ENCODE results near the gene NDUFB7. TPM values are rescaled to one million over a fixed set of nuclear protein-coding genes. Genes with fewer than 3 reads are reported as not detected.
"Not testable (repeated sequence)": the region's sequence is repeated elsewhere in the genome, so short reads cannot be mapped to it uniquely, and the experiment has no call there.

The NDUFB7 gene
- polyA plus RNA-seq, 4 donors, result 72.3 to 131 (median 88.7) TPM

DNA sequence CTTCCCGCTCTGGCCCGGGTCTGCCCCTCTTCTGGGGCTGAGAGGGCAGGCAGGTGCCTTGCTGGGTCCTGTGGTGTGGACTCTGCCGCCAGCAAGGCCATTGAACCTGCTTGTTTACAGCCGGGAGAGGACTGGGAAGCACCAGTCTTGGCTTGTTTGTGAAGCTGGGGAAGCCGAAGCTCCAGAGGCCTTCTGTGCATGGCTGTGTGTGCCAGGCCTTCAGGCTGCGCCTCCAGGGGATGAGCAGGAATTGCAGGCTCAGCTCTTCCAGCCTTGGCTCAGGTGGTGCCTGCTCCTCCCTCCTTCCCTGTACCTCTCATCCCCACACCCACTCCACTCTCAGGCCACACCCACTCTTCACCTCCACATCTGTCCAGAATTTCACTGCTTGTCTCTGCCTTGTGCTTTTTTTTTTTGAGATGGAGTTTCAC, 17.5 kb downstream of the NDUFB7 start:
- DNase-seq (ENCODE audit: low read depth in 4 of 4, low spot score in 3 of 4), result no peak

GRCh38 chr19:14553939-14554243, 18.0 kb downstream of the NDUFB7 start:
- no peak for DNase-seq (ENCODE audit: low read depth in 4 of 4, low spot score in 3 of 4)

DNA sequence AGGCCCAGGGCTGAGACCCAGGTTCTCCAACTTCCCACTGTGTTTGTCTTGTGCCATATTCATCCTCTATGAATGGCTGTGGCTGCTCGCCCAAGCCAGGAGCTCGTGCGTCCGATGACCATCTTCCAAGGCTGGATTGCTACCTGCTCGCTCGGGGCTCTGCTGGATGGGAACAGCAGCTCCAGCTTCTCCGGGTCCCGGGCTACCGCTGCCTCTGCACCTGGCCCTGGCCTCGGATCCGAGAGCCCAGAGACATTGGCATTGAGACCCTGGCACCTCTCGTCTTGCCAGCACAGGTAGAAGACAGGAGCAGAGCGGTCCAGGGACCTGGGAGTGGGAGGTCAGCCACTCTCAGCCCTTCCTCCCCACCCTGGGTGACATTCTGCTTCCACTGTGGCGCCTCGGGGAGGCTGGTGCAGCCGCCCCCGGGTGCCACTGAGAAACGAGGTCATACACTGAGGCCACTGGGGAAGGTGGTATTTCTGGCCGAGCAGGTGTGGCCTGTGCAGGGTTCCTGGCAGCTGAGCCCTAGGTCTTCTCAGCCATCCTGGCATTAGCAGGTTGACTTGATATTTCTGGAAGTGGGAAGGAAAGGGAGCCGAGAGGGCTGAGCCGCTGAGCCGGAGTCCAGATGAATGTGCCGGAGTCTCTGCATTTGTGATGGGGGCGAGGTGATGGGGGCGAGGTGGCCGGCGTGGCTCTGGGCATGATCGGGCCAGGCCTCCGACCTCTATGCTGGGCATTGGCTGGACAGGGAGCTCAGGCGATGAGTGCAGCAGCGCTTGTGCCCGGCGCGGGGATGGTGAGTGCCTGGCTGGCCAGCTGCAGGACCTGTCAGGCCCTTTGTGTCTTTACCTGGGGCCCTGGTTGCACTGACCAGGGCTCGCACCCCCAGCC, 18.6 kb downstream of the NDUFB7 start:
- no peak for DNase-seq (ENCODE audit: low read depth in 4 of 4, low spot score in 3 of 4)

DNA sequence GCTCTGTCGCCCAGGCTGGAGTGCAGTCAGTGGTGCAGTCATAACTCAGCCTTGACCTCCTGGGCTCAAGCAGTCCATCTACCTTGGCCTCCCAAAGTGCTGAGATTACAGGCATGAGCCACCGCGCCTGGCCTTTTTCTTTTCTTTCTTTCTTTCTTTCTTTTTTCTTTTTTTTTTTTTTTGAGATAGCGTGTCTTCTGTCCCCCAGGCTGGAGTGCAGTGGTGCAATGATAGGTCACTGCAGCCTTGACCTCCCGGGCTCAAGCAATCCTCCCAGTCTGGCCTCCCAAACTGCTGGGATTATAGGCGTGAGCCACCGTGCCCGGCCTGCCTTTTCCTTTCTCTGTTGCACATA, 19.9 kb downstream of the NDUFB7 start:
- DNase-seq (ENCODE audit: low read depth in 4 of 4, low spot score in 3 of 4), result not testable (repeated sequence)

DNA sequence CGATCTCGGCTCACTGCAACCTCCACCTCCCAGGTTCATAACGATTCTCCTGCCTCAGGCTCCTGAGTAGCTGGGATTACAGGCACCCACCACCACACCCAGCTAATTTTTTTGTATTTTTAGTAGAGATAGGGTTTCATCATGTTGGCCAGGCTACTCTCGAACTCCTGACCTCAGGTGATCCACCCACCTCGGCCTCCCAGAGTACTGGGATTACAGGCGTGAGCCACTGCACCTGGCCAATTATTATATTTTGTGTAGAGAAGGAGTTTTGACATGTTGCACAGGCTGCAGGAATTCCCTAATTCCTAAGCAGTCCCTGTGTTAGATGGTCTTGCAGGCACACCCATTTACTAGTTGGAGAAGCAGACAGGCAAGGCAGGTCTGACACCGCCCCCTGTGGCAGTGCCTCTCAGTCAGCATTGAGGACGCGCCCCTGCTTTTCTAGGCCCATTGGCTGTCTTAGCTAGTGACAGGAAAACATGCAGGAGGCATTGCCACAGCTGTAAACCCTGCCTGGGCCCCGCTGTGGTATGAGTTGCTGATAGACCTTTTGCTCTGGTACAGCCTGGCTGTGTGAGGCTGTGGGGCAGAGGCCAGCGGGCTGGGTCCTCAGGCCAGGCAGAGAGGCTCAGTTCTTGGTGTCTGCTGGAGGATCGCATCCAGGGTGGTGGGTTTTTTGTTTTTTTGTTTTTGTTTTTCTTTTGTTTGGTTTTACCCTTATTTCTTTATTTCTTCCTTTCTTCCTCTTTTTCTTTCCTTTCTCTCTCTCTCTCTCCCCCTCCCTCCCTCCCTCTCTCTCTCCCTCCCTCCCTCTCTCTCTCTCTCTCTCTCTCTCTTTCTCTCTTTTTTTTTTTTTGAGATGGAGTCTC, 20.5 kb downstream of the NDUFB7 start:
- not testable (repeated sequence) for DNase-seq (ENCODE audit: low read depth in 4 of 4, low spot score in 3 of 4)

DNA sequence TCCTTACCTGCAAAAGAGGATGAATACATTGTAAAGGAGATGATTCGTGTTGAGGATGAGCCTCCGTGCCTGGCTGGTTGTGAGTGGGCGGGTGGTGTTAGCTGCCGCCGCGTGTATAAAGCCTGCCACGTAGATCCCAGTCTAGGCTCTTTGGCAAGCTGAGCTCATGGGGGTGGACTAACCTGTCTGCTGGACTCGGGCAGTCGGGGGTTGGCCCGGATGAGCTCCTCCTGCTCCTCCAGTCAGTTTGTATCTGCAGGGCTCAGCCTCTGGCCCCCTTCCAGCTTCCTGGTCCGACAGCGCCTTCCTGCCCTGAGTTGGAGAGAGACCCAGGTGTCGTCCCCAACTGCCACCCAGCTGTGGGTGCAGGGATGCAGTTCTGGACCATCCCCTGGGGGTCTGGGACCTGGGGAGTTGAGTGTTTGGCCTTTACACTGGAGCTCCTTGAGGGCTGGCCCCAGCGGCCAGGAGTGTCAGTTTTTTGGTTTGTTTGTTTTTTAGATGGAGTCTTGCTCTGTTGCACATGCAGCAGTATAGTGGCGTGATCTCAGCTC, 21.6 kb downstream of the NDUFB7 start:
- no peak for DNase-seq (ENCODE audit: low read depth in 4 of 4, low spot score in 3 of 4)

DNA sequence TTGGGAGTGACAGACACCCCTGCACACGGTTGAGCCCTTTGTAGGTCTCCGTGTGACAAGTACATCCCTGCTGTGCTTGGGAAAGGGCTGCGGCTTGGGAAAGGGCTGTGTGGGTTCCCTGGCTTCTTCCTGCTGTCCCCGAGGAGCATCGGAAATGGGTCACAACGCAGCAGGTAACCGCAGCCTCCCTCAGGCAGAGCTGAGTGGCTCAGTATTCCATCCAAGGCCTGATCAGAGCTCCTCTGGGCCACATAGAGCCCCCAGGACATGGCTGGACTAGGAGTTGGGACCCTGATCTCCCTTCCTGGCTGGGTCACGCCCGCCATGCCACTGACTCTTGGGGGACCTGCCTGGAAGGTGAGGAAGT, 26.2 kb downstream of the NDUFB7 start:
- DNase-seq (ENCODE audit: low read depth in 4 of 4, low spot score in 3 of 4), result no peak

GRCh38 chr19:14544977-14545715, 26.7 kb downstream of the NDUFB7 start:
- no peak for DNase-seq (ENCODE audit: low read depth in 4 of 4, low spot score in 3 of 4)

- no peak for DNase-seq (ENCODE audit: low read depth in 4 of 4, low spot score in 3 of 4)
Observed at GRCh38 chr19:14544047-14544446, 27.8 kb downstream of the NDUFB7 start.

DNA sequence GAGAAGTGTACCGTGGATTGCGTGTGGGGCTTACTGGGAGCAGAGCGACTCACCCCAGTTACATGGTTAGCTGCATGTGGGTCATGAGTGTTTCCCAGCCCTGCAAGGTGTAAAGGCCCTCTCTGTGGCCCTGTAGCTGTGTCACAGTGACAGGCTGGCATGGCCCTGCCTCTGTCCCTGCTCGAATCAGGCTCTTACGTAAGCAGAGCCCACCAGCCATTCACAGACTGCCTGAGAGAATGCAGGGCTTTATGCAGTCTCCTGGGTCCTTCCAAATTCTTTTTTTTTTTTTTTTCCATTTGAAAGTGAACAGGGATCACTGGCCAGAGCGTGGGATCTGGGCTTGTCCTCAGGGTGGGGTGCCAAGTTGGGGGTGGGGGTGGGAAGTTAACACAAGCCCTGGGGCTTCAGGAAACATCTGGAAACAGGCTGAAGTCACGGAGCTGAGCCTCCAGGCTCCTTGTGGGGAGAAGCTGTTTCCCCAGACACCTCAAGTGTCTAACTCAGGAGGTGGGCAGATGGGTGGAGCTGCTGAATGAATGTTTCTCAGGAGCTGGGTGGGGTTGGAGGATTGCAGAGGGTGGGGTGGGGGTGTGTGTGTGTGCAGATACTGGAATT, 29.0 kb downstream of the NDUFB7 start:
- DNase-seq (ENCODE audit: low read depth in 4 of 4, low spot score in 3 of 4), result no peak

DNA sequence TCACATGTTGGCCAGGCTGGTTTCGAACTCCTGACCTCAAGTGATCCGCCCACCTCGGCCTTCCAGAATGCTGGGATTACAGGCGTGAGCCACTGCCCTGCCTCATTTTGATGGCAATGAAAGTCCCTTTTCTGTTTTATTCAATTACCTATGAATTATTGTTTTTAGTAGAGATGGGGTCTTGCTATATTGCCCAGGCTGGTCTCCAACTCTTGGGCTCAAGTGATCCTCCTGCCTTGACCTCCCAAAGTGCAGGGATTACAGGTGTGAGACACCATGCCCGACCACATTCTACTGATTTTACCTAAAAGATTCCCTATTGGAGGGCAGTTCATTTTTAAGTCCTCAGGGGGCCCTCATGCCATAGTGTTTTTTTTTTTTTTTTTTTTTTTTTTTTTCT, 29.9 kb downstream of the NDUFB7 start:
- not testable (repeated sequence) for DNase-seq (ENCODE audit: low read depth in 4 of 4, low spot score in 3 of 4)

DNA sequence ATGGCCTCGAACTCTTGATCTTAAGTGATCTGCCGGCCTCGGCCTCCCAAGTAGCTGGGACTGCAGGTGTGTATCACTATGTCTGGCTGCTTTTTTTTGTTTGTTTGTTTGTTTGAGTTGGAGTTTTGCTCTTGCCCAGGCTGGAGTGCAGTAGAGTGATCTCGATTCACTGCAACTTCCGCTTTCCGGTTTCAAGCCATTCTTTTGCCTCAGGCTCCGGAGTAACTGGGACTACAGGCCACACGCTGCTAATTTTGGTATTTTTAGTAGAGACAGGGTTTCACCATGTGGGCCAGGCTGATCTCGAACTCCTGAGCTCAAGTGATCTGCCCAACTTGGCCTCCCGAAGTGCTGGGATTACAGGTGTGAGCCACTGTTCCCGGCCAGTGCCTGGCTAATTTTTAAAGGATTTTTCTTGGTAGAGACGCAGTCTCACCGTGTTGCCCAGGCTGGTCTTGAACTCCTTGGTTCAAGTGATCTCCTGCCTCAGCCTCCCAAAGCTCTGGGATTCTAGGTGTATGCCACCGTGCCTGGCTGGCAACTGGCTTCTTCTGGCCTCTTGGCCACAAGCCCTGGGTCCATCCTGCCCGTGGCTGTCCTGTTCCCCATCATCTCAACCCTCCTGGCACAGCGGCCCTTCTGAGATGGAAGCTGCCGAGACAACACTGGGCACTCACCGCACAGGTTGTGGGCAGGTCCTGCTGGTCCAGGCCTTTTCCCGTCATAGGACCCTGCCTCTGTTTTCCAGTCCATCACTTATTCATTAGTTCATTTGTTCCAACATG, 30.9 kb downstream of the NDUFB7 start:
- DNase-seq (ENCODE audit: low read depth in 4 of 4, low spot score in 3 of 4), result no peak

- DNase-seq (ENCODE audit: low read depth in 4 of 4, low spot score in 3 of 4), result peak in 1 of 4 donors; percentile 37
Observed at GRCh38 chr19:14536926-14537692, 34.8 kb downstream of the NDUFB7 start.

DNA sequence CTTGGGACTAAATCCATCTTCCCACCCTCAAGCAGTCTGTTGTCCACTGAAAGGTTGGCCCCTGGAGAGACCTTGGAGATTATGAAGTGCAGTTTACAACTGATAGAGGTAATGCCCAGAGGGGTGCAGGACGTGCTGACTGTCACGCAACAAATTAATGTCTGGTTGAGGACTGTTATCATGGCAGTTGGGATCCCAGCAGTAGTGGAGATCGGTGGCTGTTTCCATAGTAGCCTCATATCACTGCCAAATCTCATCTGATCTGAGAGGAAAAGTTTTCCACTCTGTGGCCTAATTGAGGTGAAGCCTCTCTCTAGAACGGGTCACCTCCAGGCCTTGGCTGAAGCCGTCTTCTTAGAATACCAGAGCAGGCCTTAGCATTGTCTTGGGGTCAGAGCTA, 38.4 kb downstream of the NDUFB7 start:
- DNase-seq (ENCODE audit: low read depth in 4 of 4, low spot score in 3 of 4), result no peak

DNA sequence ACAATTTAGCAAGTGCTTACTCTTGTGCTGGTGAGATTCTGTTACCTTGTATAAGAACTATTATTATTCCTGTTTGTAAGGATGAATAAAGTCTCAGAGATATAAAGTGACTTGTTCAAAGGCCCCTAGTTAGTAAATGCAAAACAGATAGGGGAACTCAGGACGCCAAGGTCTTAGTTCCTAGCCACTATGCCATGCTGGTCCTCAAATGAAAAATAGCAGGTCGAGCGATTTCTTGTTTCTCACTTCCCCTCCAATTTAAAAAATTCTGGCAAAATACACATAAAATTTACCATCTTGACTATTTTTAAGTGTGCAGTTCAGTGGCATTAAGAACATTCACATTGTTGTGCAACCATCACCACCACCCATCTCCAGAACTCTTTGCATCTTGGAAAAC, 41.4 kb downstream of the NDUFB7 start:
- DNase-seq (ENCODE audit: low read depth in 4 of 4, low spot score in 3 of 4), result no peak

- DNase-seq (ENCODE audit: low read depth in 4 of 4, low spot score in 3 of 4), result no peak
Observed at GRCh38 chr19:14530005-14530348, 41.9 kb downstream of the NDUFB7 start.

- peak; percentile 99 to 100 (median 100) for DNase-seq (ENCODE audit: low read depth in 4 of 4, low spot score in 3 of 4)
Observed at GRCh38 chr19:14529254-14530004, 42.4 kb downstream of the NDUFB7 start, which contains the start of gene TECR. Gene TECR (plus strand): TSS chr19:14529594. CDS start chr19:14529697, 103 bp downstream.

Data from left renal pelvis (tissue), 4 donors.